Measurements from ENCODE around the gene ABHD17B. TPM values are rescaled to one million over a fixed set of nuclear protein-coding genes. Genes with fewer than 3 reads are reported as not detected.

The ABHD17B gene
- total RNA-seq, result 10 to 100 TPM; 13.0 to 25.4 (median 15.2) TPM

DNA sequence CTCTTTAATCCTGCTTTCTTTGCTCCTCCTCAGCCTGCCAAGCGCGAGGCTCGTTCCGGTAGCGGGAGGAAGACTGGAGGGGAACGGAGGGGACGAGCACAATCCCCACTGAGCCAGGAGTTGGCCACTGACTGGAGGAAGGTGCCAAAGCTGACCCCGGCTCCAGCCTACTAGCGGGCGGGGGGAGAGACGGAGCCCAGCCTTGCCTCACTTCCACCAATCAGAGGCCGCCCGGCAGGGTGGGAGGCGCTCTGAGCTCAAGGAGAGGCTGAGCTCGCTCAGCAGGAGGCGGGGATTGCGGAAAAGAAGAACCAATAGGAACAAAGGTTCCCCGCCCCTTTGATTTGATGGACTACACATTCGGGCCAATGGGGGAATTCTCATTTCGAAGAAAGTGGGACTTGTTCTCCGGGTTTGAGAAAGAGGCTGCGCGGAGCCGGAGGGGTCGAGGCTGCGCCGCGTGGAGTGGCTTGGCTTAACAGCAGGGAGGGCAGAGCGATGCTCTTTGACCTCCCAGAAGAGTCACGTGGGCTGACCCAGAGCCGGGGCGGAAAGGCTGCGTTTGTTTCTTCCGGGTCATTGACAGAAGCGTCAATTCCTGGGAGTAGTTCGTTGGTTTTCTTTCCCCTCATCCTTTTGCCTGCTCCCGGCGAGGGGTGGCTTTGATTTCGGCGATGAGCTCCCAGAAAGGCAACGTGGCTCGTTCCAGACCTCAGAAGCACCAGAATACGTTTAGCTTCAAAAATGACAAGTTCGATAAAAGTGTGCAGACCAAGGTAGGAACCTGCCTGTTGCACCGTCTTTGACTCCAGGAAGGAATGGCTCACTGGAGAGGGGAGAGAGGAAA lies at the start of gene ABHD17B, which contains the start of gene C9orf85:
TSS of gene ABHD17B (minus strand) at position 133 of the 847 bp plus-strand sequence. CDS start 36,113 bp downstream, outside the sequence.
TSS of gene C9orf85 (plus strand) at position 579 of the 847 bp plus-strand sequence. CDS start at position 675, 96 bp downstream.
- TF ChIP-seq, protein P1, sequence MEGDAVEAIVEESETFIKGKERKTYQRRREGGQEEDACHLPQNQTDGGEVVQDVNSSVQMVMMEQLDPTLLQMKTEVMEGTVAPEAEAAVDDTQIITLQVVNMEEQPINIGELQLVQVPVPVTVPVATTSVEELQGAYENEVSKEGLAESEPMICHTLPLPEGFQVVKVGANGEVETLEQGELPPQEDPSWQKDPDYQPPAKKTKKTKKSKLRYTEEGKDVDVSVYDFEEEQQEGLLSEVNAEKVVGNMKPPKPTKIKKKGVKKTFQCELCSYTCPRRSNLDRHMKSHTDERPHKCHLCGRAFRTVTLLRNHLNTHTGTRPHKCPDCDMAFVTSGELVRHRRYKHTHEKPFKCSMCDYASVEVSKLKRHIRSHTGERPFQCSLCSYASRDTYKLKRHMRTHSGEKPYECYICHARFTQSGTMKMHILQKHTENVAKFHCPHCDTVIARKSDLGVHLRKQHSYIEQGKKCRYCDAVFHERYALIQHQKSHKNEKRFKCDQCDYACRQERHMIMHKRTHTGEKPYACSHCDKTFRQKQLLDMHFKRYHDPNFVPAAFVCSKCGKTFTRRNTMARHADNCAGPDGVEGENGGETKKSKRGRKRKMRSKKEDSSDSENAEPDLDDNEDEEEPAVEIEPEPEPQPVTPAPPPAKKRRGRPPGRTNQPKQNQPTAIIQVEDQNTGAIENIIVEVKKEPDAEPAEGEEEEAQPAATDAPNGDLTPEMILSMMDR (IDR thresholded peaks at IDR 0.05; ENCODE audit: low read depth), result no peak

DNA sequence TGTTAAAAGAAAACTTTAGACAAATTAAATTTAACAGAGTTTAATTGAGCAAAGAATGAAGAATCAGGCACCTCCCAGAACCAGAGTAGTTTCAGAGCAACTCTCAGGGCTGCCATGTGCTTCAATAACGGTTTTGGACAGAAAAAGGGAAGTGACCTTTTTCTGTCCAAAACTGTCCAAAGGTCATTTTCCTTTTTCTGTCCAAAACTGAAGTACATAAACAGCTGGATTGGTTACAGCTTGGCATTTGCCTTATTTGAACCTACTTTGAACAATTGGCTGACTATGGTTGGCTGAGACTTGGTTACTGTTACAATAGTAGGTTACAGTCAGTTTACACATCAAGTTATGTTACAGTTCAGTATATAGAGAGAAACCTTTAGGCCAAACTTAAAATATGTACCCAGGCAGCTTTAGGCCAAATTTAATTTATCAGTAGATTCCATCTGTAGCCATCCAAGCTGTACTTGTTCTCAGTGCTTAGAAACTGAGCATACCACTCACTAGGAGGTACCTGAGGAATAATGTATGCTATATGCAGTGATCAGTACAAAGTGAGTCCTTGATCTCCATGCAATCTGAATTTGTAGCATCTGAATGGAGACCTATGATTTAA lies 44.4 kb upstream of the ABHD17B start:
- TF ChIP-seq, protein P1 (IDR thresholded peaks at IDR 0.05; ENCODE audit: low read depth), result no peak

DNA sequence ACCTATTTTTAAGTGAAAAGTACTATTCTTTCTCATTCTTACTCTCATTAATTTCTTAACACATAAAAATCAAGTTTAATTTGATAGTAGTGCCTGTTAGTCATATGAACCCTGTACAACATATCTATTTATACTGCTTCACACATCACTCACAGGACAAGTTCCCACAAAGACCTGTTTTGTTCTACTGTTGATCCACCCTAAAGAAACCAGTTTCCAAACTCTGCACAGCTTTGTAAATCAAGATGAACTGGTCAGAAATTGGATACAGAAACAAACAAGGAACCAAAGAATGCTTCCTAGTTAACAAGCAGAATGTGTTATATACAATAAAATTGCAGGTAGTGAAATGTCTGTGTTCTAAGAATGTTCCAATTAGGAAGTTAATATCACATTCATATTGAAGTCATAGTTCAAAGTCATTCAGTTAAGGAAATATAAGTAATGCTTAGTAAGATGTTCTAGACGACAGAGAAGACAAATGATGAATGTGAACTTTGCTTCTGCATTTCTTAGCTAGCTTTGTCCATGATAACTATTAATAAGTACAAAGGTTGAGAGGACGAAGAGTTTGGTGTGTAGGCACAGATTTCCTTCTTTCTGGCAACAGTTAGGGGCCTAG lies 33.9 kb upstream of the ABHD17B start:
- TF ChIP-seq, protein P1 (IDR thresholded peaks at IDR 0.05; ENCODE audit: low read depth), result no peak

DNA sequence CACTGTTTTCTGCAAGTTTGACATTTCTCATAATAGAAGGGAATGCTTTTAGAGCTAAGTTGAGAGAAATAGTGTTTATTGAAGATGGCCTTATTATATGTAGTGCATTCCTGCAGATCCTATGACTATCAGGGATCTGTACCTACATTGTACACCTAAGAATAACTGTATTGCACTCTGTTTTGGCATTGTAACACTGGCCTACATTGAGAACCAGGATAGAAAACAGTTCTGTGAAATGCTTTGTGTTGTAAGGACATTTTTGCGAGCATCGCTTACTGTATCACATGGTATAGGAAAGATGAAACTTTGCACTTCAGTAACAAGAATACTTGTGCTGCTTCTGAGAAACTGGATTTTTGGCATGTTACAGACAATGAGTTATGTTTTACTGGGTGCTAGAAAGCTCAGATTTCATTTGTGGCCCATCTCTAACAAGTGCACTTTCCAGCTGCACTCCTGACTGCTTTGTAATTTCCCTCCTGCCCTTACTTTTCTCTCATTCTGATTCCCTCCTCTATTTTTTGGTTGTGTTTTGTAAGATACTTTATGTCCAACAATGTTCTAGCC lies 31.1 kb upstream of the ABHD17B start:
- TF ChIP-seq, protein P1 (IDR thresholded peaks at IDR 0.05; ENCODE audit: low read depth), result no peak

DNA sequence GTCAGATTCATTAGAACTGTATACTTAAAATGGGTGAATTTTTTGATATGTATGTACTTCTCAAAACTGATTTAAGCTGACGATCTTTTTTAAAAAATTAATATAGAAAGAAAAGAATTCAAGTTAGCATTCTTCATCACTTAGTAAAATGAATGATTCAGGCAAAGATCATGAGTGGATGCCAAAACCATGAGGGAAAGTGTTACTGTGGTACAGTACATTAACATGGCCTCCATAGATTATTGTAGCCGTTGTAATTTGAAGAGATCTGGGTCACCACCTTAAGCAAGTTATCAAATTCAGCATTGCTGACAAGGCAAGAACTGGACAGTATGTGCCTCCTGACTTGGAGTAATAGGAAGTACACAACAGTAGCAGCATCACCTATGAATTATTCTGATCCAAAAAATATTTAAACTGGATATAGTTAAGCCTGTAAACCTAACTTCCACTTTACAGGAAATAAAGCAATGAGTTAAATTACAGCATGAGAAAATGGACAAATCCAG lies 30.1 kb upstream of the ABHD17B start:
- TF ChIP-seq, protein P1 (IDR thresholded peaks at IDR 0.05; ENCODE audit: low read depth), result no peak

DNA sequence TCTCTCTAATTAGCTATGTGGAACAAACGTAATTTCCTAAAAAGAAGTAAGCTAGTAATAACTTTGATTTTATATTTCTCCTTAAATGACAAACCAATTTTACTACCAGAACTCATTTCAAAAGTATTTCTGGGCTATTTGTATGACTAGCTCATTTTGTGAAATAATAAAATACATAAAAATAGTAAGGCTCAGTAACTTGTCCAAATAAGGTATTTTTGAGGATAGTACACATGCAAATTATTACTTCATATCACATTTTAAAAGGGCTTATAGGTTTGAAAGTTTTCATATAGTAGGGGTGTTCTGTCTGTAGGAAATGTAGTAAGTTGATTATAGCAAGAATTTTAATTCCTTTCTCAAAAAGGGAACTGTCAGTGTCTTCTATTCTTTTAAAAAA lies 26.9 kb upstream of the ABHD17B start:
- TF ChIP-seq, protein P1 (IDR thresholded peaks at IDR 0.05; ENCODE audit: low read depth), result no peak

All from subcutaneous adipose tissue (tissue), 4 donors.